GM11168 (cell line): ENCODE measurements around the gene SETD5.
"Not testable (repeated sequence)": the region's sequence is repeated elsewhere in the genome, so short reads cannot be mapped to it uniquely, and the experiment has no call there.

Experiments used
- in situ Hi-C: fragments of 300-500 bp; cut with MboI; formaldehyde crosslinking; loops from one replicate; pipeline ENCODE4 v1.12.0; 2022; ENCODE audit warnings: low sequenced_read_pairs; ENCODE audit not compliant: unreplicated experiment

The SETD5 gene

GRCh38 chr3:9448071-9448470 lies 50.7 kb downstream of the SETD5 start:
- in situ Hi-C loops: no loop called here

DNA sequence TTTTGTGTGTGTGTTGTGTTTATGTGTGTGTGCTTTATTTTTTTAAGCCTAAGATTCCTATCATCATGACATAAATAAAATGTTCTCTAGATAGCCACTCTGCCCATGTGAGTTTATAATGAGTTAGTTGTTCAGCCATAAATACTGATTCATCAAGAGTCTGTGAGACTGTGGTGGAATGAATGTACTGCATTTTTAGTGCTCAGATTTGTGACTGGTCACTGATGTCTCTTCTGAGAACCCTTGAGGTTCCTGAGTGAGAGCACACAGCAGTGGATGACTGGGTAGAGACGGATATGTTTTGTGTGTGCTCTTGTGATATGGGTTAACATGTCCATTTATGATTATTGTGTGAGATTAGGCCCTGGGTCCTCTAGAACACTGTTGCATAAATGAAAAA lies 51.2 kb downstream of the SETD5 start:
- in situ Hi-C loops: no loop called here

- in situ Hi-C loops: no loop called here
Observed at GRCh38 chr3:9450126-9450525, 52.7 kb downstream of the SETD5 start.

GRCh38 chr3:9450991-9451390 lies 53.6 kb downstream of the SETD5 start:
- in situ Hi-C loops: no loop called here

DNA sequence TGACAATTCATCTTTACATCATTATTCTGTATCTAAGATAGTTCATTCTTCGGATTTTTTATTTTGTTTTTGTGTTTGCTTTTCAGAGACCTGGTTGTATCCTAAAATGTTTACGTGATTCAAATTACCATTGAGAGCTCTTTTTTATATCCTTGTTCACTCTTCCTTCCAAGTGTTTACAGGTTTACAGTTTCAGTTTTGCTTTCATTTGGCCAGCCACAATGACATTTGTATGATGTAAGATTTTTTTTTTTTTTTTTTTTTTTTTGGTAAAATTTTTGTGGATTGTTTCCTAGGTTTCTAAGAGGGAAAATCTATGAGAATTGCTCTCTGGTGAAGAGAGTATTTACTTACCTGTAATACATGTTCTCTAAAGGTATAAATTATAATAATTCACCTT lies 55.0 kb downstream of the SETD5 start:
- in situ Hi-C loops: no loop called here

DNA sequence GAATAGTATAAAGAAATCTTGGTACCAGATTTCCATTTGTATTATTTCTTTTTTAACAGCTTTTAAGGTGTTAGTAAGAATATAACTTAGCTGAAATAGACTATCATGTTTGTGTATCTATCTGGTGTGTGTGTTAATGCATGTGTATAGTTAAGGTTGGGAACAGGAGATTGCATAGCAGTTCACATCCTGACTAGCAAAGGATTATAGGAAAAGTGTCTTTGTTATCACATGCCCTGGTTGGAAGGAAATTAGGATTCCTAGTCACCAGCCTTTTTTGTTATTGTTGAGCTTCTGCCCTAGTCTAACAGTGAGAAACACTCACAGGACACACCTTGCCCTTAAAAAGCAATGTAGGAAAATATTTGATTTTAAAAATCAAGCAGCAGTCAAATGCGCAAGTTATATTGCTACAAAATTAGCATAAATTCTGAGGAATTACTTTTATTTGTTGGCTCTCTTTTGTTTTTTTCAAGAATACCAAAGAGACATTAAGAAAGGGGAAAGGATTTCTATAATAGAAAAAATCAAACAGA lies 58.2 kb downstream of the SETD5 start:
- in situ Hi-C loops: no loop called here

GRCh38 chr3:9467451-9467850 lies 70.0 kb downstream of the SETD5 start:
- in situ Hi-C loops: no loop called here

DNA sequence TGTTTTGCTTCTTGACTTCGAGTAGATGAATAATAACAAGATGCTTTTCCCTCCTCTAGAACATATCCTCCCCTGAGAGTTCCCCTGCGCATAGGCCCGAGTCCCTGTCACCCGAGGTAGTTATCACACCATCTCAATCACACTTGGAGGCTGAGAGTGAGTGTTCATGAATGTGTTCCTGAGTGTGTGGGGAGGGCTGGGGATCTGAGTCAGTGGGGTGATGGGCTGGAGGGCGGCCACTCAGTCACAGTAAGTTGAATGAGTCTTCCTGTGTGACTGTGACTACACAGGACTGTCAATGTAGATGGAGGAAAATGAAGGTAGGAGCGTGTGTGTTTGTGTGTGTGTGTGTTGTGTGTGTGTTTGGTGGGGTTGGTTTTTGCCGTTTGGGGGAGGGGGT lies 71.0 kb downstream of the SETD5 start:
- in situ Hi-C loops: no loop called here

- in situ Hi-C loops: no loop called here
Observed at GRCh38 chr3:9469986-9470385, 72.6 kb downstream of the SETD5 start.

- in situ Hi-C loops: no loop called here
Observed at GRCh38 chr3:9473496-9474065, 76.2 kb downstream of the SETD5 start.

DNA sequence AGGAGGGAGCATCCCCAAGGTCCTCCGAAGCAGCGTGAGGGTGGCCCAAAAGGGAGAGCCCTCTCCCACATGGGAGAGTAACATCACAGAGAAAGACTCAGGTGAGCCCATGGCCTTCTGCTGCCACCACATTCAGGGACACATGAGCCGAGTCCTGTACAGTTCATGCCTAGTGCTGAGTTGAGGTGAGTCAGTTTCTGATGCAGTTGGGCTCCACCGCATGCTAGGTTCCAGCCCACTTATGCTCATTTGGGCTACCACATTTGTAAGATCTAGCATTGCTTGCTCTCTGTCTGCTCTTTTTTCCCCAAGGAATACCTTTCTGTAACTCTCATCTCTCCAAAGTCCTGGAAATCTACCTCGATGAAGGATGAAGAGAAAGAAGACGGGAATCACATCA lies 77.1 kb downstream of the SETD5 start:
- in situ Hi-C loops: no loop called here

DNA sequence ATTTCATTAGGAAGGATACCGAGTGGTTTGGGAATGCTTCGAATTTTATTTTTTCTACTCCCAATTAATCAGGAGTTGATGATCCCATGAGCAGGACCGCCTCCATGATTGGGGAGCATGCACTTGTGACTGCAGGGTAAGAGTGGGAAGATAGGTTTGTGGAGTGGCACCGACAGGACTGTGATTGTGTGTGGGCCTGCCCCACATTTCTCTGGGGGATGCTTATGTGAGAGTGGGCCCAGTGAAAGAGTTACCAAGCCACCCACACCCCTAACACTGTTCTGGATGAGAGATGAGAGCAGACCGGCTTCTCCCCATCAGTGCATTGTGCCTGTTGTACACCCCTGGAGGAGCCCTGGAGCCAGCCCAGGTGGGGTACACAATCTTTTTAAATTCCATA lies 79.5 kb downstream of the SETD5 start:
- in situ Hi-C loops: no loop called here

DNA sequence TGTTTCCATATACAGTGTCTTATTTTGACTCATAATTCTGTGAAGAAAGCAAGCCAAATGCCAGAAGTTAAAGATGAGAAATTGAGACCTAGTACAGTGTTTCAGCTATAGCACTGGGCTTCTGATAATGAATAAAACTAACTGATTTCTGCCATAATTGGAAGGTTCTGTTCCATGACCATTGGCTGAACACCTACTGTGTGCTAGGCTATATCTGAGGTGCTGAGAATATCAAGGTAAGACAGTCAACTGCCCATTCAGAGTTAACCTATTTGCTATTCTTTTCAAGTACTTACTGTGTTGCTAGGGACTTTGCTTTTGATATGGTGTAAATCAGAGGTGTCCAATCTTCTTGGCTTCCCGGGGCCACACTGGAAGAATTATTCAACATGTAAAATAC lies 82.8 kb downstream of the SETD5 start:
- in situ Hi-C loops: no loop called here

GRCh38 chr3:9485248-9485647 lies 87.8 kb downstream of the SETD5 start:
- in situ Hi-C loops: no loop called here

DNA sequence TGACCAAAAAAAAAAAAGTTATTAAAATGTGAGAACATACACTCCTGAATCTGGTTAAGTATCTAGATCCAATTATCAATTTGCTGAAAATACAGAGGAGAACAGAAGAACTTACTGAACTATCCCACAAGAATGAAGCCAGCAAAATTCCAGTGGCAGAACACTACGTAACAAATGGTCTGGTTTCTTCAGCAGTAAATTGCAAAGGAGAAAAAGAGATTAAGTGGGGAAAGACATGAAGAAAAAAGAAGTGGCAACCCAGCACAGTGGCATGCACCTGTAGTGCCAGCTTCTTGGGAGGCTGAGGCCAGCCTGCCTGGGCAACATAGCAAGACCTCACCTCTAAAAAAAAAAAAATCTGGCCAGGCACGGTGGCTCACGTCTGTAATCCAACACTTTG lies 94.1 kb downstream of the SETD5 start:
- in situ Hi-C loops: no loop called here

DNA sequence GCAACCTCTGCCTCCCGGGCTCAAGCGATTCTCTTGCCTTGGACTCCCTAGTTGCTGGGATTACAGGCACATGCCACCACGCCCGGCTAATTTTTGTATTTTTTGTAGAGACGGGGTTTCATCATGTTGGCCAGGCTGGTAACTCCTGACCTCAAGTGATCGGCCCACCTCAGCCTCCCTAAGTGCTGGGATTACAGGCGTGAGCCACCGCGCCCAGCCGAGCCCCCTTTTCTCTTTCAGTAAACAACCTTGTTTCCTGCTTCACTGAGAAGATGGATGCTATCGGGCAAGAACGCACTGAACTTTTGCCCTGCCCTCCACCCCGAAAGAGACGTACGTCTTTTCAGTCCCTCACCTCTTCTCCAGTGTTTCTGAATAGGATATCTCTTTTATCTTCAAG lies 96.6 kb downstream of the SETD5 start:
- in situ Hi-C loops: not testable (repeated sequence)

GRCh38 chr3:9496893-9497292 lies 99.5 kb downstream of the SETD5 start:
- in situ Hi-C loops: no loop called here

DNA sequence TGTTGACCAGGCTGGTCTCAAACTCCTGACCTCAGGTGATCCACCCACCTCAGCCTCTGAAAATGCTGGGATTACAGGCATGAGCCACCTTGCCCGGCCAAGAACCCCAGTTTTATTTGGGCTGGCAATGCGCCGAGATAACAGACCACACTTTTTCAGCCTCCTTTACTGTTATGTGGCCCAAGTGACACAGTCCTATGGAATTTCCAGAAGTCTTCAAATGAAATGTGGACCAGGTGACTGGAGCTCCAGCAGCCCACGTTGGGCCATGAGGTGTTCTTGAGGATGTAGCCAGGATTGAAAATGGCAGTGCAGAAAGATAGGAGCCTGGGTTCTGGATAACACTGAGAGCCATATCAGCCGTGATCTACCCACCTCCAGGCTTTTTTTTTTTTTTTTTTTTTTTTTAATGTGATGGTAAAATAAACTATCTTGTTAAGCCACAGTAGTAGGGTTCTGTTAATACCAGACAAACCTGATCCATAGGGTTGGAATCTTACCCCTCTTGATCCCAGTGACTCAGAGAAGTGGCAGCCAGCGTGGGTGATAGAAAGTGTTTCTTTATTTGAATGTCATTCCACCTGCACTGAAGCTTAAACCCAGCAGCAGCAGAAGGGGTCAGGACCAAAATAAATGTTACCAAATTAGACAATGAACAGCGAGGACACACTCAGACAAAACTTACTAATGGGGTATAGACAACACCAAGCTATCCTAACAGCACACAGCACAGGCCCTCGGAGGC lies 100.6 kb downstream of the SETD5 start:
- in situ Hi-C loops: no loop called here

DNA sequence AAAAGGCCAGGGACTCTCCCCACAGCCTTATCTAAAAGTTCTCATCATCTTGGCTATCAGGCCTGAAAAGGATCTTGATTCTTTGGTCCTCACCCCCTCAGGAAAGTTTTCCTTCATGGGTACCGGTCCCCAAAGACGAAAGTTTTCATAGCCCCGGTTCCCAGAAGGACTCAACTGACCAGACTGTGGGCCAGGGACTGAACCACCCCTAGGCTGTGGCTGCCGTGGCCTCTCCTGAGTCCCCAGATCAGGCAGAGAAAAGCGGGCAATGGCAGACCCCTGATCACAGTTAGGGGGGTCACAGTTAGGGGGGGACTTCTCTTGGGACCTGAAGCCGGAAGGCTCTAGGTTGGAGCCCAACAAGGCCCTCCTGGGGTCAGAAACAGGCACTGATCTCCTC lies 101.4 kb downstream of the SETD5 start:
- in situ Hi-C loops: no loop called here

DNA sequence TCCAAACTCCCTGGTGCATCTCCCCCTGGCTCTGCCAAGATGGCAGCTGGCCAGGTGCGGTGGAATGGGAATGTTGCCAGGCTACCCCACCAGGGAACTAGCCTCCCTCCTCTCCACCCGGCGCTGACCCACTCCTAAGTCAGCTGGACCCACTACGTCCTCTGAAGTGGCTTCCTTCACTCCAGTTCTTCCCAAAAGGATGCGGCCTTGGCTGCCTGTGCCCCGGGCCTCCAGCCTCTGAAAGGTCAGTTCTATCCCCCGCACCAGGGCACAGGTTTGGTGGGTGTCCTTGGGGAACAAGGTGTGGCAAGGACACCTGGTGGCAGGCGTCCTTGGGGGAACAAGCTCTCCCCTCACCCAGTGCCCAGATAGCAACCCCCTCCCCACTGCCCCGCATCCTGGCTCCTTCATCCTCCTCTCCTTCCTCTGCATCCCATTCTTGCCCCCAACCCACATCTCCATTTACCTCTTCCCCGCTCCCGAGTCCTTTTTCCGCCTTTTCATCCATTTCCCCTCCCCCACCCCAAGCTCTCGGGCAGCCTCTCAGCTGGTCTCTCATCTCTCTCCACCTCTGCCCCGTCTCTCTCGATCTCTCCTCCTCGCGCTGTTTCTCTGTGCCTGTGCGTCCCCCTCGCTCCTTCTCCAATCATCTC lies 102.2 kb downstream of the SETD5 start:
- in situ Hi-C loops: no loop called here
